Esophagus mucosa (tissue), 1 donor: ENCODE measurements around the gene DEFB121. TPM values are rescaled to one million over a fixed set of nuclear protein-coding genes. Genes with fewer than 3 reads are reported as not detected.
"Not testable (repeated sequence)": the region's sequence is repeated elsewhere in the genome, so short reads cannot be mapped to it uniquely, and the experiment has no call there.

Experiments
- ATAC-seq: fragments of 200-7000 bp; cut with Tn5 transposase; one replicate; pipeline ENCODE4 v1.9.1; 2020
- total RNA-seq: library from RNA; stranded (reverse); gene quantifications from one replicate; pipeline ENCODE4 v1.2.4, GENCODE V29; 2023
- donor health status: DM: yes; HTN: yes; CAD: no.

Gene DEFB121, protein sequence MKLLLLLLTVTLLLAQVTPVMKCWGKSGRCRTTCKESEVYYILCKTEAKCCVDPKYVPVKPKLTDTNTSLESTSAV
- total RNA-seq, result not detected

DNA sequence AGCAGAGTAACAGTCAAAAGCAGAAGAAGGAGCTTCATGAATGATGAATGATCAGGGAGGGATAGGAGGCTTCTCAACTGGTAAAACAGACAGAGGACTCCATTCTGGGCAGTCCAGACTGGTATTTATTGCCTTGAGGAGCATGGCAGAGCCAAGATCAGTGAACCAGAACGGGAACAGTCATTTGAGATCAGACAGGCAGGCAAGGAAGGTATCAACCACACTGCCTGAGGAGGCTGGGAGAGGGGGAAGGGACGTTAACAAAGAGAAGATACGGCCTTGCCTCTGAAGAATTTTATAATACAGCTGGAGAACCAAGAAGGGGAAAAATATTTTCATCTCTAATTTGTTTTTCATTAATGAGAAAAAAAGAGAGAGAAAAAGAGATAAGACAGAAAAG is at the start of gene DEFB121:
DEFB121 (minus strand) TSS at position 101 of the 400 bp plus-strand sequence; CDS start at position 38, 63 bp downstream.
- no peak for ATAC-seq

GRCh38 chr20:31454361-31454760 is 48.3 kb upstream of the DEFB121 start:
- ATAC-seq, result no peak

DNA sequence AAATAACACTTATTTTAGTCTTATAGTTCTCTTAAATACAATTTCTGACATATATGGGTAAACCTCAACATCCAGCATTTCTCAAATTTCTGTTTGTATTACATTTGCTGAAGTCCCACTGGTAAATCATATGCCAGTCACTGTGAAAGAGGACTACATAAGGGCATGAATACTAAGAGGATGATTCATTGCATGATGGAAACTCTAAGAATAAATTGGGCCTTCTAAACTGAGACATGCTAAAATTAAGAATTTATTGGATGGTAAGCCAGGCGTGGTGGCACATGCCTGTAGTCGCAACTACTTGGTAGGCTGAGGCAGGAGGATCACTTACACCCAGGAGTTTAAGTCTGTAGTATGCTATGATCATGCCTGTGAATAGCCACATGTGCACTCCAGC is 46.6 kb upstream of the DEFB121 start:
- ATAC-seq, result no peak

DNA sequence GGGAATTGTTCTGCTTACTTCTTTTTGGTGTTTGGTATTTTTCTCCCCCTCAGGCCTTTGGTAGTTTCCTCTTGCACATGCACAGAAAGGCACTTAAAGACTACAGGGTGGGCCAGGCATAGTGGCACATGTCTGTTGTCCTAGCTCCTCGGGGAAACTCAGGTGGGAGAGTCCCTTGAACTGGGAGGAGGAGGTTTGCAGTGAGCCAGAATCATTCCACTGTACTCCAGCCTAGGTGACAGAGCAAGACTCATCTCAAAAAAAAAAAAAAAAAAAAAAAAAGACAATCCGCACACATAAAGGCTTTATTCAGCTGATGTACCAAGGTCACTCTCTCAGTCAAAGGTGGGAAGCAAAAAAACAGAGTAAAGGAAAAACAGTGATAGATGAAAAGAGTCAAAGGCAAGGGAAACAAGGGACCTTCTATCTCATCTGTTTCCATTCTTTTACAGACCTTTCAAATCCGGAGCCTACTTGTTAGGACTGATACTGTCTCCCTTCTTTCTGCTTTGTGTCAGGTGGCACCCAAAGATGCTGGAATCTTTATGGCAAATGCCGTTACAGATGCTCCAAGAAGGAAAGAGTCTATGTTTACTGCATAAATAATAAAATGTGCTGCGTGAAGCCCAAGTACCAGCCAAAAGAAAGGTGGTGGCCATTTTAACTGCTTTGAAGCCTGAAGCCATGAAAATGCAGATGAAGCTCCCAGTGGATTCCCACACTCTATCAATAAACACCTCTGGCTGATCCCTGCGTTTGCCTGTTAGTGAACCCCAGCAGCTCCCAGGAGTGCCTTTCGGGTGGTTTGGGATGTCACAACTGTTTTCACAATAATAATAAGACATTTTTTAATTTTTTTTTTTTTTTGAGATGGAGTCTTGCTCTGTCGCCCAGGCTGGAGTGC is 43.7 kb upstream of the DEFB121 start:
- ATAC-seq, result no peak

DNA sequence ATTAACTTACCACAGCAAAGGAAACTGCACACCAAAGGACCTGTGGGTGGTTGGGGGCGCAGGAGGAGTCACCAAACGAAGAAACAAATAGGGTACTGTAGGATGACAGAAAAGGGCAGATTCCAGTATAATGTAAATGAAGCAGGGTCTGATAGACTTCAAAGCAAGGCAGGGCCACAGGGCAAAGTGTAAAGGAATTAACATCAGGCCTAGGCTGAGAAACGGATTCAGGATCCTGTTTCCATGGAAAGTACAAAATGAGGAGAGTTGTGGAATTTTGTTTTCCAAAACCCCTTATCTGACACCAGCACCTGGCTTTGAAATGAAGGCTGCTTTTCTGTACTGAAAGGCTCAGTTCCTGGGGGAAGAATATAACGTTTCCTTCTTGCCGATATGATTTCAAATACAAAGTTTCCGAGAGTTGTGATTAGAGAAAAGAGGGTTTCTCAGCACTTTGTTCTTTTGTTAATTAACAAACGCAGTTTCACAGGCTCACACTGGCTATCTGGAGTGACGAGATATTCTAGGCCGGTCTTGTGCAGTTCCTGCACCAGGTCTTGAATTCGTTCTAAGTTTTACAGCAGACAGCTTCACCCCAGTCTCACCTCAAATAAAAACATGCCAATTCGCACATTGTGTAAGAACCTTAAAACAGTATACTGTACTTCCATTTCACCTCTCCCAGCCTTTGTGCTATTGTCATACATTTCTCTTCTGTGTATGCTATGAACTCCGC is 40.2 kb upstream of the DEFB121 start:
- no peak for ATAC-seq

GRCh38 chr20:31440012-31440659 is 34.1 kb upstream of the DEFB121 start, which contains the start of gene DEFB123:
DEFB123 (plus strand) TSS chr20:31440632; CDS start chr20:31440699, 67 bp downstream.
- ATAC-seq, result no peak

GRCh38 chr20:31430568-31431115 is 24.6 kb upstream of the DEFB121 start:
- no peak for ATAC-seq

- ATAC-seq, result not testable (repeated sequence)
Measured at GRCh38 chr20:31427576-31427975, 21.6 kb upstream of the DEFB121 start.

- not testable (repeated sequence) for ATAC-seq
Measured at GRCh38 chr20:31426891-31427551, 21.0 kb upstream of the DEFB121 start.

DNA sequence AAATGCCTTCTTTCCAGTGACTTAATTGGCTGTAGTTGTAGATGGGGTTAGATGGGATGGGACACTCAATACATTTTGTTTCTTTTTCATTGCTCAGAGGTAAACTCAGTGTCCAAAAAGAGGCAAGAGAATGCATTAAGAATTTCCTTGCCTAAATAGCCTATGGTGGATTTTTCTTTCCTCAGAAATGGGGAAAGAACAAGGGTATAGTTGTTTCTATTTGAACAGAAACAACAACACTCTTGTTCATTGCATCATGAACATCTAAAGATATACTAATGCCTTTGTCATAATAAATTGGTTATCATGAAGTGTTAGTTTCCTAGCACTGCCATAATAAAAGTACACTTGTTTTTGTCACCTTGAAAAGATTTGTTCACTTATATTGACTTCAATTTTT is 19.8 kb upstream of the DEFB121 start:
- ATAC-seq, result no peak

DNA sequence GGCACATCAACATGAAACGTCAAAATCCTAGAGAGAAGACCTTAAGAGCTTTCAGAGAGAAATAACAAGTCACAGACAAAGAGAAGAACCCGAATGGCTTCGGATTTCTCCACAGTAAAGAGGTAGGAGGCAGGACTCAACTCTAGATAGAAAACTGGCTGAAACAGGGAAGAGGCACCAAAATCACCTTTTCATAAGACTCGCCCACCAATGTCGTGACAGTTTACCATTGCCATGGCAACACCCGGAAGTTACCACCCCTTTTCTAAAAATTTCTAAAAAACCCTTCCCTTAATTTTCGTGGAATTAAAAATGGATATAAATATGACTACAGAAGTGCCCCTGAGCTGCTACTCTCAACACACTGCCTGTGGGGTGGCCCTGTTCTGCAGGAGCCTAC is 12.3 kb upstream of the DEFB121 start:
- ATAC-seq, result no peak

DNA sequence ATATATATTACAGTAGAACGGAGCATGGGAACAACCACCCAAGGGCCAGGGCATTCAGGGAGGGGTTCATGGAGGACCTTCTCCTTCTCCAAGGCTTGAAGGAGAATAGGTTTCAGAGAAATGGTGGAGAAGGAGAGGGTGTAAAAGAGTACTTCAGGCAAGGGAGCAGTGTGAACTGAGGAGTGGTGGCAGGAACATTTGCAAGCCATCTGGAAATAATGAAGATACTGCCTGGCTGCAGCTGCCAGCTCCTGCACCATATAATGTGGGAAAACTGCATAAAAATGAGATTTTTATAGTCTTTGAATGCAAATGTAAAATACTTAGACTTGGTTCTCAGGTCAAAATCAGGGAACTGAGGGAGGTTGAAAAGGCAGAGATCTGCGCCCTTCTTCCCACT is 9.6 kb upstream of the DEFB121 start:
- no peak for ATAC-seq

GRCh38 chr20:31414381-31414780 is 8.4 kb upstream of the DEFB121 start:
- ATAC-seq, result no peak

- ATAC-seq, result no peak
Measured at GRCh38 chr20:31410011-31410410, 4.0 kb upstream of the DEFB121 start.

GRCh38 chr20:31403886-31404285 is 2.1 kb downstream of the DEFB121 start:
- no peak for ATAC-seq

DNA sequence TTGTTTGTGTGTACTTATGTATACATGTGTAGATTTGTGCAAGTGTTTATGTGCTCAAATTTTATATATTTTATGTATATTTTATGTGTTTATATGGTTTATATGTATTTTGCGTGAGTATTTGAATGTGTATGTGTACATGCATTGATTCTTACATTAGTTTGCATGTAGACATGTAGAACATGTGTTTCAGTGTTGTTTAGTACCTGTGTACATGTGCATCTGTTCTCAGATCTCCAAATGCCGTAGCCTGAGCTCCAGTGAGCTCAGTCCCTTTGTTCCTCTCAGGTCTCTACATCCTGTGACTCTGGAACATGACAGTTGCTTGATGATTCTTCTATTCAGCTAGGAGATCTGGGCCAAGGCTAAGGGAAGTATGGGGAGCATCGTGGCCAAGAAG is 11.1 kb downstream of the DEFB121 start:
- no peak for ATAC-seq

- ATAC-seq, result no peak
Measured at GRCh38 chr20:31392836-31393235, 13.2 kb downstream of the DEFB121 start.

GRCh38 chr20:31390490-31390889 is 15.5 kb downstream of the DEFB121 start, which contains the start of gene DEFB119:
DEFB119 (minus strand) TSS chr20:31390590; CDS start chr20:31390483, 107 bp downstream.
- ATAC-seq, result no peak

DNA sequence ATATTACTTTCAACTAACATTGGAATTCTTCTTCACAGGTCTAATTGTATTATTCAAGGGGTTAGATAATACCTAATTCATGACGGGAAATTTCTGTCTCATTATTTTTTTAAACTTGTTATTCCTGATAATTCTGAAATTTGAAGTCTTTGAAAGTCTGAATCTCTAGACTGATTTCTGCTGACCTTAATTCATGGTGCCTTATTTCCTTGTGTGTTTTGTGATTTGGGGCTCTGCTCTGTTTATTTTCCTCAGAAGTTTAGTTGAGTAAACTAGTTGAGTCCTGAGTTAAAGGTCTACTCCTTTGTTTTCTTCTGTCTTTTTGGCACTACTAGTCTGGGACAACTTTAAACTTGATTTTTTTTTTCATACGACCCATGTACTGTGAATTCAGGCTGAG is 31.7 kb downstream of the DEFB121 start:
- ATAC-seq, result no peak

DNA sequence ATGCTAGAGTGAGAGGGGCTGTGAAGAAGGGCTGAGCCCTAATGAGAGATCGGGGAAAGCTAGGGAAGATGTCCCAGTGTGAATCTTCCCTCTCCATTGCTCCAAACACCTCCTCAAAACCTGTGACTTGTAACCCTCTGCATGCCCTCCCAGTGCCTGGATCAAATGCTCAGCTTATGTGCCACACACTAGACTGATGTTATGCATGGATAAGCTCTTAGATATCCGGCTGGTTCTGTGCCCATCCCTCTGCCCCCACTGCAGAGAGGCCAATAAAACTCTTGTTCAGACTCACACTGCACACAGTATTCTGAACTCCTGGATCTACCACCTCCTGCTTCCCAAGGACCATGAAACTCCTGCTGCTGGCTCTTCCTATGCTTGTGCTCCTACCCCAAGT is 37.7 kb downstream of the DEFB121 start, which contains the start of gene DEFB118:
DEFB118 (plus strand) TSS at position 301 of the 400 bp plus-strand sequence; CDS start at position 351, 50 bp downstream.
- ATAC-seq, result no peak

DNA sequence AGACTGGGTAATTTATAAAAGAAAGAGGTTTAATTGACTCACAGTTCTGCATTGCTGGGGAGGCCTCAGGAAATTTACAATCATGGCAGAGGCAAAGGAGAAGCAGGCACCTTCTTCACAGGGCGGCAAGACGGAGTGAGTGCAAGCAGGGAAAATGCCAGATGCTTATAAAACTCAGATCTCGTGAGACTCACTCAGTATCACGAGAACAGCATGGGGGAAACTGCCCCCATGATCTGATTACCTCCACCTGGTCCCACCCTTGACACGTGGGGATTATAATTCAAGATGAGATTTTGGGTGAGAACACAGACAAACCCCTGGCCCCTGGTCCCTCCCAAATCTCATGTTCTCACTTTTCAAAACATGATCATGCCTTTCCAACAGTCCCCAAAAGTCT is 41.7 kb downstream of the DEFB121 start:
- not testable (repeated sequence) for ATAC-seq

DNA sequence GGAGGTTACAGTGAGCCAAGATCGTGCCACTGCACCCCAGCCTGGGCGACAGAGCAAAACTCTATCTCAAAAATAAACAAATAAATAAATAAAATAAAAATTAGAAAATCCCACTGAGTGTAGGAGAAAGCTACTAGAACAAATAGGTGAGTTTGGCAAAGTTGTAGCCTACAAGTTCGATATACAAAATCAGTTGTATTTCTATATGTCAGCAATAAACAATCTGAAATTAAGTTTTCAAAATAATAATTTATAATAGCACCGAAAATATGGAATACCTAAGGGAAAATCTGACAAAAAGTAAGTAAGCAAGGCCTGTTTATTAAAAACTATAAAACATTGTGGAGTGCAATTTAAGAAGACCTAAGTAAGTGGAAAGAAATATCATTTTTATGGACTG is 42.7 kb downstream of the DEFB121 start:
- no peak for ATAC-seq
